Gastroesophageal sphincter (tissue), 4 donors: Measurements from ENCODE around the gene STX12. TPM values are rescaled to one million over a fixed set of nuclear protein-coding genes. Genes with fewer than 3 reads are reported as not detected.
"Not testable (repeated sequence)": the region's sequence is repeated elsewhere in the genome, so short reads cannot be mapped to it uniquely, and the experiment has no call there.

Experiments used
- ATAC-seq: fragments of 150-250 bp; one replicate; pipeline ENCODE4 v1.9.1; 2016; ENCODE audit warnings: mild to moderate bottlenecking, moderate library complexity
- H3K27ac ChIP-seq, 4 donors: fragments of 200-600 bp; sonication (generic) in 3 of 4; 1 replicate in 3 of 4; 2 replicates in 1 of 4; pipeline ENCODE4 v1.5.1; 2016 to 2019
- H3K27me3 ChIP-seq: fragments of 200-600 bp; sonication (generic); one replicate; pipeline ENCODE4 v1.5.1; 2019
- H3K36me3 ChIP-seq, 2 donors: fragments of 200-600 bp; sonication (generic); one replicate each; pipeline ENCODE4 v1.5.1; 2019; ENCODE audit warnings: control low read depth in 1 of 2
- H3K4me1 ChIP-seq, 3 donors: fragments of 200-600 bp; sonication (generic); 1 replicate in 2 of 3; 2 replicates in 1 of 3; pipeline ENCODE4 v1.5.1; 2016 to 2019; ENCODE audit warnings: control low read depth in 2 of 3
- H3K4me3 ChIP-seq, 2 donors: fragments of 200-600 bp; sonication (generic); one replicate each; pipeline ENCODE4 v1.5.1; 2019; ENCODE audit warnings: mild to moderate bottlenecking in 1 of 2, moderate library complexity in 1 of 2
- H3K9me3 ChIP-seq, 3 donors: fragments of 200-600 bp; sonication (generic); one replicate each; pipeline ENCODE4 v1.5.1; 2017 to 2019; ENCODE audit warnings: control low read depth in 2 of 3
- EP300 ChIP-seq: sonication (generic); formaldehyde crosslinking; IDR thresholded peaks from one replicate; pipeline ENCODE4 v1.6.1; 2017; ENCODE audit warnings: antibody characterized with exemption, mild to moderate bottlenecking
- POLR2A ChIP-seq, 2 donors: fragments of 450-650 bp; IDR thresholded peaks; one replicate each; pipeline ENCODE4 v1.6.1; 2017; ENCODE audit warnings: antibody characterized with exemption in 2 of 2, mild to moderate bottlenecking in 2 of 2, moderate library complexity in 1 of 2
- POLR2AphosphoS5 ChIP-seq: sonication (generic); formaldehyde crosslinking; IDR thresholded peaks from one replicate; pipeline ENCODE4 v1.6.1; 2017; ENCODE audit warnings: antibody characterized with exemption
- WGBS, 2 donors: methylation state at CpG; one replicate each; pipeline ENCODE4 v1.1.5; 2018; ENCODE audit warnings: low coverage in 1 of 2; 5-methylcytosine and 5-hydroxymethylcytosine counted together
- total RNA-seq, 4 donors: library from RNA; depleted of rRNA; stranded (reverse); fragments of >200 nt; gene quantifications; one replicate each; pipeline ENCODE4 v1.1.0, GENCODE V29; 2016
- TF ChIP-seq, protein P1 (sequence below), 4 experiments: fragments of 200-600 bp in 2 of 4; fragments of 450-650 bp in 2 of 4; sonication (generic) in 1 of 4; IDR thresholded peaks; one replicate each; pipeline ENCODE4 v1.5.1; 2017 to 2019; ENCODE audit warnings: antibody characterized with exemption in 4 of 4, mild to moderate bottlenecking in 2 of 4, moderate library complexity in 2 of 4

Gene STX12
- total RNA-seq, 4 donors from 2014 or later: 50.6 to 76.9 (median 68.3) TPM

GRCh38 chr1:27782950-27783349 lies 9.9 kb downstream of the STX12 start:
- peaks cover 0 to 21% of the 10 kb centered on the region in 2 donors for H3K36me3 ChIP-seq
- peaks cover 0 to 42% (median 0%) of the 10 kb centered on the region in 3 donors for H3K4me1 ChIP-seq
- H3K9me3 ChIP-seq: no peaks in the 10 kb centered on the region
- 81 to 89% methylated on average over 3 of the region's 3 CpGs for WGBS, 2 donors
- TF ChIP-seq POLR2A (IDR thresholded peaks at IDR 0.05): no peak
- TF ChIP-seq EP300: no peak
- TF ChIP-seq POLR2AphosphoS5: no peak
- TF ChIP-seq, protein P1, sequence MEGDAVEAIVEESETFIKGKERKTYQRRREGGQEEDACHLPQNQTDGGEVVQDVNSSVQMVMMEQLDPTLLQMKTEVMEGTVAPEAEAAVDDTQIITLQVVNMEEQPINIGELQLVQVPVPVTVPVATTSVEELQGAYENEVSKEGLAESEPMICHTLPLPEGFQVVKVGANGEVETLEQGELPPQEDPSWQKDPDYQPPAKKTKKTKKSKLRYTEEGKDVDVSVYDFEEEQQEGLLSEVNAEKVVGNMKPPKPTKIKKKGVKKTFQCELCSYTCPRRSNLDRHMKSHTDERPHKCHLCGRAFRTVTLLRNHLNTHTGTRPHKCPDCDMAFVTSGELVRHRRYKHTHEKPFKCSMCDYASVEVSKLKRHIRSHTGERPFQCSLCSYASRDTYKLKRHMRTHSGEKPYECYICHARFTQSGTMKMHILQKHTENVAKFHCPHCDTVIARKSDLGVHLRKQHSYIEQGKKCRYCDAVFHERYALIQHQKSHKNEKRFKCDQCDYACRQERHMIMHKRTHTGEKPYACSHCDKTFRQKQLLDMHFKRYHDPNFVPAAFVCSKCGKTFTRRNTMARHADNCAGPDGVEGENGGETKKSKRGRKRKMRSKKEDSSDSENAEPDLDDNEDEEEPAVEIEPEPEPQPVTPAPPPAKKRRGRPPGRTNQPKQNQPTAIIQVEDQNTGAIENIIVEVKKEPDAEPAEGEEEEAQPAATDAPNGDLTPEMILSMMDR (IDR thresholded peaks at IDR 0.05): no peak
- no peaks in the 10 kb centered on the region for H3K27me3 ChIP-seq
- no peak for ATAC-seq
- H3K27ac ChIP-seq: no peak overlapping the region
- H3K4me3 ChIP-seq: no peak overlapping the region

- TF ChIP-seq EP300 (no peak), POLR2A (IDR thresholded peaks at IDR 0.05) (no peak), POLR2AphosphoS5 (no peak)
- TF ChIP-seq, protein P1 (IDR thresholded peaks at IDR 0.05): no peak
- Histone ChIP-seq H3K36me3 (peaks cover 0 to 17% of the 10 kb centered on the region in 2 donors), H3K4me3 (no peak overlapping the region), H3K27ac (no peak overlapping the region), H3K27me3 (no peaks in the 10 kb centered on the region), H3K4me1 (peaks cover 0 to 46% (median 0%) of the 10 kb centered on the region in 3 donors), H3K9me3 (no peaks in the 10 kb centered on the region)
- WGBS, 2 donors: 92 to 100% methylated on average over 1 of the region's 1 CpG
- ATAC-seq: no peak
Measured at GRCh38 chr1:27784700-27785099, 11.7 kb downstream of the STX12 start.

- H3K4me1 ChIP-seq: peaks cover 0 to 46% (median 0%) of the 10 kb centered on the region in 3 donors
- no peaks in the 10 kb centered on the region for H3K27me3 ChIP-seq
- no peak for ATAC-seq
- no peak for TF ChIP-seq EP300
- TF ChIP-seq POLR2AphosphoS5: no peak
- TF ChIP-seq POLR2A (IDR thresholded peaks at IDR 0.05): no peak
- TF ChIP-seq, protein P1 (IDR thresholded peaks at IDR 0.05): no peak
- no peak overlapping the region for H3K4me3 ChIP-seq
- peaks cover 0 to 17% of the 10 kb centered on the region in 2 donors for H3K36me3 ChIP-seq
- H3K9me3 ChIP-seq: no peaks in the 10 kb centered on the region
- no peak overlapping the region for H3K27ac ChIP-seq
Measured at GRCh38 chr1:27785781-27786455, 12.9 kb downstream of the STX12 start.

- Histone ChIP-seq H3K4me3 (no peak overlapping the region), H3K27ac (peak overlapping the region in 1 of 4 donors; percentile 33), H3K36me3 (peaks cover 0 to 31% of the 10 kb centered on the region in 2 donors), H3K4me1 (peaks cover 0 to 34% (median 0%) of the 10 kb centered on the region in 3 donors), H3K9me3 (no peaks in the 10 kb centered on the region), H3K27me3 (no peaks in the 10 kb centered on the region)
- TF ChIP-seq POLR2AphosphoS5 (no peak), EP300 (no peak), POLR2A (IDR thresholded peaks at IDR 0.05) (no peak)
- TF ChIP-seq, protein P1 (IDR thresholded peaks at IDR 0.05): no peak
- ATAC-seq: no peak
Measured at GRCh38 chr1:27787895-27788294, 14.9 kb downstream of the STX12 start.

DNA sequence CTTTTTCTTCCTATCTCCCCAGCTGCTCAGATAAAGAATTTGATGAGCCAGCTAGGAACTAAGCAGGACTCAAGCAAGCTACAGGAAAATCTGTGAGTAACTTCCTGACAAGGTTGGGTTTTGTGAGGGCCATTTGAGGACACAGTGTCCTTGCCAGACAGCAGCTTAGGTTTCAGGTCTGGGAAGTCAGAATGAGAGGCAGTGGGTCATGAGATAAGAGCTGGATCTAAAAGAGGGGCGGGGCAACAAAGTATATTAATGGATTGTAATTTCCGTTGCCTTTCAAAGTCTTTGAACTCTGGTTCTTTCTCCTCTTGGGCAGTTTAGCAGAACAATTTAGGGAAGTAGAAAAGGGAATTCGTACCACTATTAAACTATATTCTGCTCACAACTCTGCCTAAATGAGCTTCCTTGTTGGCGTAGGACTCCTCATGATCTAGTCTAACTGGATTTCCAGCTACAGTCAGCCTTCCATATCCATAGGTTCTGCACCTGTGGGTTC lies 16.6 kb downstream of the STX12 start:
- TF ChIP-seq POLR2AphosphoS5 (peak; percentile 21), POLR2A (IDR thresholded peaks at IDR 0.05) (no peak)
- peaks cover 0 to 48% of the 10 kb centered on the region in 2 donors for H3K36me3 ChIP-seq
- ATAC-seq: peak; percentile 77

GRCh38 chr1:27790270-27790669 lies 17.3 kb downstream of the STX12 start:
- WGBS, 2 donors: 89 to 100% methylated on average over 2 to 3 of the region's 3 CpGs
- not testable (repeated sequence) for H3K27me3 ChIP-seq, H3K9me3 ChIP-seq, H3K4me3 ChIP-seq, ATAC-seq
- H3K36me3 ChIP-seq: peaks cover 0 to 54% of the 10 kb centered on the region in 2 donors
- H3K4me1 ChIP-seq: peaks cover 0 to 25% (median 0%) of the 10 kb centered on the region in 3 donors
- H3K27ac ChIP-seq: peak overlapping the region in 3 of 4 donors; percentile 26 to 51 (median 33)

More for the DNA sequence above, 16.6 kb downstream of the STX12 start:
- H3K4me1 ChIP-seq: peaks cover 0 to 29% (median 0%) of the 10 kb centered on the region in 3 donors
- H3K9me3 ChIP-seq: no peaks in the 10 kb centered on the region
- peak overlapping the region in 3 of 4 donors; percentile 33 to 51 (median 33) for H3K27ac ChIP-seq
- no peak overlapping the region for H3K4me3 ChIP-seq
- WGBS, 2 donors: 57 to 62% methylated on average over 3 to 4 of the region's 4 CpGs
- H3K27me3 ChIP-seq: no peaks in the 10 kb centered on the region
